ENCODE measurements around the gene DCAF17.
"Not testable (repeated sequence)": the region's sequence is repeated elsewhere in the genome, so short reads cannot be mapped to it uniquely, and the experiment has no call there.

The DCAF17 gene

DNA sequence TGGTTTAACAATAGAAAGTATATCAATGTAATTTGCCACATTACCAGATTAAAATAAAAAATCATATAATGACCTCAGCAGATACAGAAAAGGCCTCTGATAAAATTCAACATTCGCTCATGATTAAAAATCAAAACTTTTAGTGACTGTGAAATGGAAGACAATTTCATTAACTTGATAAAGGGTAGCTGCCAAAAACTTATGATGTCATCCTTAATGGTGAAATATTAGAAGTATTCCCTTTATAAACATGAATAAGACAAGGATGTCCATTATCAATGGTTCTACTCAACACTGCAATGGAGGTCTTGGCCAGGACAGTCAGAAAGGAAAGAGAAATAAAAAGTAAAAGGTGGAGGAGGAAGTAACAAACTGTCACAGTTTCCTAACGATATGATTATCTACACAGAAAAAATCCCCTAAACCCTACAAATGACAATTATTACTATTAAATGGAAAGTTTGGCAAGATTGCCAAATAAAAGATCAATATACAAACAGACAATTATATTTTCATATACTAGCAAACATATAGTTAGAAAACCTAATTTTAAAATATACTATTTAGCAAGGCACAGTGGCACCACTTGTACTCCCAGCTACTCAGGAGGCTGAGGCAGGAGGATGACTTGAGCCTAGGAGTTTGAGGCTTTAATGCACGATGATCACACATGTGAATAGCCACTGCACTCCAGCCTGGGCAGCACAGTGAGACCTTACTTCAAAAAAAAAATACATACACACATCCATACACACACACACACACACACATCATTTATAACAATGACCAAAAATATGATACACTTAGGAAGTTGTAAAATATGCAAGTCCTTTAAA, 13.1 kb upstream of the DCAF17 start:
- TF ChIP-seq ZNF274 (IDR thresholded peaks at IDR 0.05; ENCODE audit: low read depth, low read length), result no peak
- TF ChIP-seq SUZ12 (IDR thresholded peaks at IDR 0.05; ENCODE audit: extremely low read depth, insufficient read depth, insufficient read length), result no peak
- no peak for TF ChIP-seq YY1 (IDR thresholded peaks at IDR 0.05; ENCODE audit: insufficient read depth, insufficient read length)
- DNase-seq (ENCODE audit: low read depth, low spot score), result no peak
- no peak overlapping the region for H3K4me3 ChIP-seq (ENCODE audit: insufficient read length, low read depth)
- no peaks in the 10 kb centered on the region for H3K4me1 ChIP-seq (ENCODE audit: insufficient read depth, insufficient read length)
- H3K9ac ChIP-seq (ENCODE audit: insufficient read length, low read depth), result no peak overlapping the region
- peaks cover 43% of the 10 kb centered on the region for H3K9me3 ChIP-seq (ENCODE audit: insufficient read depth, low read length)
- H3K36me3 ChIP-seq (ENCODE audit: insufficient read depth, insufficient read length, low read length), result peaks cover 12% of the 10 kb centered on the region
- H3K27me3 ChIP-seq (ENCODE audit: insufficient read depth, insufficient read length), result no peaks in the 10 kb centered on the region

DNA sequence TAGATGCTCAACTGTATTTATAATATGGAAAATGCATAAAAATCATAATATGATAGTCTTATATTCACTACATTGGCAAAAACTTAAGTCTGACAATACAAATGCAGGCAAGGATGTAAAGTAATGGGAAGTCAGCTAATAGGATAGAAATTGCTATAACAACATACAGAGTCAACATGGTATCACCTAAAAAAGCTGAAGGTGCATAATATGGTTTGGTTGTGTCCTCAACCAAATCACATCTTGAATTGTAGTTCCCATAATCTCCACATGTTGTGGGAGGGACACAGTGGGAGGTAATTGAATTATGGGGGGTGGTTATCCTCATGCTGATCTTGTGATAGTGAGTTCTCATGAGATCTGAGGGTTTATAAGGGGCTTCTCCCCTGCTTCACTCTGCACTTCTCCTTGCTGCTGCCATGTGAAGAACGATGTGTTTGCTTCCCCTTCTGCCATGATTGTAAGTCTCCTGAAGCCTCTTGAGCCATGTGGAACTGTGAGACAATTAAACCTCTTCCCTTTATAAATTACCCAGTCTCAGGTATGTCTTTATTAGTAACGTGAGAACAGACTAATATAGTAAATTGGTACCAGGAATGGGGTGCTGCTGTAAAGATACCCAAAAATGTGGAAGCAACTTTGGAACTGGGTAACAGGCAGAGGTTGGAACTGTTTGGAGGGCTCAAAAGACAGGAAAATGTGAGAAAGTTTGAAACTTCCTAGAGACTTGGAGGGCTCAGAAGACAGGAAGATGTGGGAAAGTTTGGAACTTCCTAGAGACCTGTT, 11.1 kb upstream of the DCAF17 start:
- DNase-seq (ENCODE audit: low read depth, low spot score); H3K4me3 ChIP-seq (ENCODE audit: insufficient read length, low read depth); H3K4me1 ChIP-seq (ENCODE audit: insufficient read depth, insufficient read length); H3K27me3 ChIP-seq (ENCODE audit: insufficient read depth, insufficient read length); H3K9ac ChIP-seq (ENCODE audit: insufficient read length, low read depth): not testable (repeated sequence)
- Histone ChIP-seq H3K36me3 (ENCODE audit: insufficient read depth, insufficient read length, low read length) (peaks cover 12% of the 10 kb centered on the region), H3K9me3 (ENCODE audit: insufficient read depth, low read length) (peaks cover 62% of the 10 kb centered on the region)

GRCh38 chr2:171430516-171431410, 3.3 kb upstream of the DCAF17 start:
- Histone ChIP-seq H3K9ac (ENCODE audit: insufficient read length, low read depth) (no peak overlapping the region), H3K4me3 (ENCODE audit: insufficient read length, low read depth) (no peak overlapping the region)
- TF ChIP-seq YY1 (IDR thresholded peaks at IDR 0.05; ENCODE audit: insufficient read depth, insufficient read length) (no peak), SUZ12 (IDR thresholded peaks at IDR 0.05; ENCODE audit: extremely low read depth, insufficient read depth, insufficient read length) (no peak), ZNF274 (IDR thresholded peaks at IDR 0.05; ENCODE audit: low read depth, low read length) (no peak)

DNA sequence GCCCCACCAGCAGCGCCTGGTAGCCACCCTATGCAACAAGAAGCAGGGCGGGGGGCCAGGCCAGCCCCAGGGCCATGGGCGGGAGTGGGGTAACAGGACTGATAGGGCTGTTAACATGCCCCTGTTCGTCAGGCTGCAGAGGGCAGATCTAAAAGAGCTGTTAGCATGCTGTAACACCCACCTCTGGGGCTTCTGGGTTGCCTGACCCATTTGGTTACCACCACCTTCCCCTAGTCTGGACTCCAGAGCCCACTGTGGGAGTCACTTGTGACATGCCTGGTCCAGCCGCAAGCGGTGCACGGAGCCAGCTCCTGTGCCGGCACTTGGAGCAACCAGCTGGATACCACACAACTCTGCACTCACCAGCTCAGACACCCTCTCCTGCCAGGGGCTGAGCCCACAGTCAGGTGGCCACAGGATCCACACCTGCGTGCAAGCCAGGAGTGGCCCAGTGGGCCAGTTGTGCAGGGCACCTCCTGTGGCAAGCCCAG, 2.3 kb upstream of the DCAF17 start:
- Histone ChIP-seq H3K27me3 (ENCODE audit: insufficient read depth, insufficient read length) (no peaks in the 10 kb centered on the region), H3K9me3 (ENCODE audit: insufficient read depth, low read length) (peaks cover 56% of the 10 kb centered on the region), H3K4me1 (ENCODE audit: insufficient read depth, insufficient read length) (peaks cover 2% of the 10 kb centered on the region), H3K9ac (ENCODE audit: insufficient read length, low read depth) (peak overlapping the region; percentile 36), H3K4me3 (ENCODE audit: insufficient read length, low read depth) (no peak overlapping the region), H3K36me3 (ENCODE audit: insufficient read depth, insufficient read length, low read length) (peaks cover 21% of the 10 kb centered on the region)
- DNase-seq (ENCODE audit: low read depth, low spot score), result no peak
- TF ChIP-seq YY1 (IDR thresholded peaks at IDR 0.05; ENCODE audit: insufficient read depth, insufficient read length) (no peak), SUZ12 (IDR thresholded peaks at IDR 0.05; ENCODE audit: extremely low read depth, insufficient read depth, insufficient read length) (no peak), ZNF274 (IDR thresholded peaks at IDR 0.05; ENCODE audit: low read depth, low read length) (no peak)

More at GRCh38 chr2:171430516-171431410, 3.3 kb upstream of the DCAF17 start:
- DNase-seq (ENCODE audit: low read depth, low spot score), result no peak
- Histone ChIP-seq H3K4me1 (ENCODE audit: insufficient read depth, insufficient read length) (peaks cover 2% of the 10 kb centered on the region), H3K36me3 (ENCODE audit: insufficient read depth, insufficient read length, low read length) (peaks cover 13% of the 10 kb centered on the region), H3K9me3 (ENCODE audit: insufficient read depth, low read length) (peaks cover 57% of the 10 kb centered on the region), H3K27me3 (ENCODE audit: insufficient read depth, insufficient read length) (no peaks in the 10 kb centered on the region)

GRCh38 chr2:171432206-171432968, 1.6 kb upstream of the DCAF17 start:
- Histone ChIP-seq H3K36me3 (ENCODE audit: insufficient read depth, insufficient read length, low read length) (peaks cover 27% of the 10 kb centered on the region), H3K9ac (ENCODE audit: insufficient read length, low read depth) (peak overlapping the region; percentile 89), H3K9me3 (ENCODE audit: insufficient read depth, low read length) (peaks cover 49% of the 10 kb centered on the region), H3K27me3 (ENCODE audit: insufficient read depth, insufficient read length) (no peaks in the 10 kb centered on the region), H3K4me1 (ENCODE audit: insufficient read depth, insufficient read length) (peaks cover 2% of the 10 kb centered on the region), H3K4me3 (ENCODE audit: insufficient read length, low read depth) (no peak overlapping the region)
- no peak for DNase-seq (ENCODE audit: low read depth, low spot score)
- TF ChIP-seq SUZ12 (IDR thresholded peaks at IDR 0.05; ENCODE audit: extremely low read depth, insufficient read depth, insufficient read length), result no peak
- TF ChIP-seq ZNF274 (IDR thresholded peaks at IDR 0.05; ENCODE audit: low read depth, low read length), result no peak
- TF ChIP-seq YY1 (IDR thresholded peaks at IDR 0.05; ENCODE audit: insufficient read depth, insufficient read length), result no peak

- Histone ChIP-seq H3K4me3 (ENCODE audit: insufficient read length, low read depth) (peak overlapping the region; percentile 84), H3K27me3 (ENCODE audit: insufficient read depth, insufficient read length) (no peaks in the 10 kb centered on the region), H3K4me1 (ENCODE audit: insufficient read depth, insufficient read length) (peaks cover 2% of the 10 kb centered on the region), H3K9me3 (ENCODE audit: insufficient read depth, low read length) (peaks cover 42% of the 10 kb centered on the region), H3K9ac (ENCODE audit: insufficient read length, low read depth) (peak overlapping the region; percentile 89), H3K36me3 (ENCODE audit: insufficient read depth, insufficient read length, low read length) (peaks cover 34% of the 10 kb centered on the region)
- no peak for TF ChIP-seq SUZ12 (IDR thresholded peaks at IDR 0.05; ENCODE audit: extremely low read depth, insufficient read depth, insufficient read length)
- TF ChIP-seq ZNF274 (IDR thresholded peaks at IDR 0.05; ENCODE audit: low read depth, low read length), result no peak
- no peak for TF ChIP-seq YY1 (IDR thresholded peaks at IDR 0.05; ENCODE audit: insufficient read depth, insufficient read length)
- peak; percentile 27 for DNase-seq (ENCODE audit: low read depth, low spot score)
These were observed 860 bp upstream of the DCAF17 start for GRCh38 chr2:171432969-171433762.

Data from NT2/D1 (cell line).